Lower lobe of right lung (tissue), 2 donors: ENCODE results near the gene MRPL28. TPM values are rescaled to one million over a fixed set of nuclear protein-coding genes. Genes with fewer than 3 reads are reported as not detected.

Source experiments
- ATAC-seq, 2 donors: fragments of 200-7000 bp; cut with Tn5 transposase; one replicate each; pipeline ENCODE4 v1.9.1; 2020 to 2022; ENCODE audit warnings: mild to moderate bottlenecking in 2 of 2, moderate library complexity in 2 of 2
- DNase-seq: peaks from one replicate; pipeline ENCODE4 v3.0.0-alpha.2; 2020
- H3K27ac ChIP-seq: fragments of 200-600 bp; one replicate; pipeline ENCODE4 v1.8.0; 2022
- H3K27me3 ChIP-seq: fragments of 200-600 bp; one replicate; pipeline ENCODE4 v1.8.0; 2022; ENCODE audit warnings: low read depth
- H3K36me3 ChIP-seq: fragments of 200-600 bp; one replicate; pipeline ENCODE4 v1.8.0; 2022; ENCODE audit warnings: mild to moderate bottlenecking
- H3K4me1 ChIP-seq: fragments of 200-600 bp; one replicate; pipeline ENCODE4 v1.8.0; 2022
- H3K4me3 ChIP-seq: fragments of 200-600 bp; one replicate; pipeline ENCODE4 v1.8.0; 2022; ENCODE audit warnings: mild to moderate bottlenecking
- H3K9me3 ChIP-seq: fragments of 200-600 bp; one replicate; pipeline ENCODE4 v1.8.0; 2022
- CTCF ChIP-seq: fragments of 200-600 bp; IDR thresholded peaks from one replicate; pipeline ENCODE4 v1.8.0; 2022; ENCODE audit warnings: antibody characterized with exemption, mild to moderate bottlenecking
- intact Hi-C: fragments of 100-400 bp; cut with DNase I; formaldehyde crosslinking; loops from one replicate; pipeline ENCODE4 v1.11.0; 2022
- total RNA-seq: library from RNA; stranded (reverse); fragmentation: NEBNext Ultra II Directional; extraction: Animal tissue kit (Norgen Biotek cat#: 25700); gene quantifications from one replicate; pipeline ENCODE4 v1.2.1, GENCODE V29; 2021
- donor health status: DM: no; HTN: yes; CAD: no; lungs with severe emphysema.

The MRPL28 gene
- total RNA-seq, 1 donor from 2014 or later, result 43.4 TPM

GRCh38 chr16:407253-407652, 36.9 kb upstream of the MRPL28 start:
- DNase-seq (no peak), ATAC-seq (no peak)
- no peak overlapping the region for H3K27ac ChIP-seq
- intact Hi-C loops, result no loop called here
- TF ChIP-seq CTCF, result no peak
- H3K4me1 ChIP-seq, result no peaks in the 10 kb centered on the region
- H3K27me3 ChIP-seq, result no peaks in the 10 kb centered on the region
- H3K36me3 ChIP-seq, result peaks cover 14% of the 10 kb centered on the region
- no peaks in the 10 kb centered on the region for H3K9me3 ChIP-seq
- H3K4me3 ChIP-seq, result no peak overlapping the region

- TF ChIP-seq CTCF, result no peak
- H3K9me3 ChIP-seq, result no peaks in the 10 kb centered on the region
- H3K27ac ChIP-seq, result no peak overlapping the region
- intact Hi-C loops, result no loop called here
- no peaks in the 10 kb centered on the region for H3K27me3 ChIP-seq
- peaks cover 3% of the 10 kb centered on the region for H3K4me1 ChIP-seq
- ATAC-seq (no peak), DNase-seq (no peak)
- no peak overlapping the region for H3K4me3 ChIP-seq
- H3K36me3 ChIP-seq, result peaks cover 7% of the 10 kb centered on the region
These were observed 35.5 kb upstream of the MRPL28 start for GRCh38 chr16:405548-406506.

- intact Hi-C loops, result no loop called here
- ATAC-seq (no peak), DNase-seq (no peak)
- Histone ChIP-seq H3K4me1 (peaks cover 8% of the 10 kb centered on the region), H3K27me3 (no peaks in the 10 kb centered on the region), H3K36me3 (peaks cover 7% of the 10 kb centered on the region), H3K9me3 (no peaks in the 10 kb centered on the region), H3K4me3 (no peak overlapping the region), H3K27ac (no peak overlapping the region)
- TF ChIP-seq CTCF, result no peak
These were observed 34.7 kb upstream of the MRPL28 start for GRCh38 chr16:404971-405486.

DNA sequence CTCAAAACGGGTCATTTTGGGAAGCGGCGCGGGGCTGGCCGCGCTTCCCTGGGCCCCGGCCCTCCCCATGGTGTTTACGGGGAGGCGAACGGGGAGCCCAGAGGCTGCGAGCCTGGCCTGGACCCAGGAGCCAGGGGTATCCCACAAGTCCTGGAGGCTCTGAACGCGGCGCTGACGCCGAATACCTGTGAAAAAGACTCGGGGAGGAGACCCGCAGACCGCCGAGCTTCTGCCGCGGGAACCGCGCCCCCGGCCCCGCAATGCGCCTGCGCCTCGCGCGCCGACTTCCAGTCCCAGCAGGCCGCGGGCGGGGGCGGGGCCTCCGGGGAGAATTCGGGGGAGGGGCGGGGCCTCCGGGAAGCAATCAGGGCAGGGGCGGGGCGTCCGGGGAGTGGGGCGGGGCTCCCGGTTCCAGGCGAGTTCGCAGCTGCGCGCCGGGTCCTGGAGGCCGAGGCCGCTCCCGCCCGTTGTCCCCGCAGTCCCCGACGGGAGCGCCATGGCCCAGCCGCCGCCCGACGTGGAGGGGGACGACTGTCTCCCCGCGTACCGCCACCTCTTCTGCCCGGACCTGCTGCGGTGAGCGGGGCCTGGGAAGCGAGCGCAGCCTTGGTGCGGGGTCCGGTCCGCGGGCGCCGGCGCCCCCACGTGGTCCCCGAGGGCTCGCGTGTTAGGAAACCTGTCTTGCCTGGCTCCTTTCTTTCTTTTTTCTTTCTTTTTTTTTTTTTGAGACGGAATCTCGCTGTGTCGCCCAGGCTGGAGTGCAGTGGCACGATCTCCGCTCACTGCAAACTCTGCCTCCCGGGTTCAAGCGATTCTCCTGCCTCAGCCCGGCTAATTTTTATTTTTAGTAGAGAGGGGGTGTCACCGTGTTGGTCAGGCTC, 31.4 kb upstream of the MRPL28 start, which contains the start of gene DECR2:
Gene DECR2, plus strand, starts transcription at position 418 of the 881 bp plus-strand sequence. Its CDS starts 79 bp downstream, at position 497.
- peak within 1 kb of the TSS; percentile 97 for H3K4me3 ChIP-seq
- peak; percentile 60 for TF ChIP-seq CTCF
- peaks cover 15% of the 10 kb centered on the region for H3K4me1 ChIP-seq
- H3K27me3 ChIP-seq, result no peaks in the 10 kb centered on the region
- no peaks in the 10 kb centered on the region for H3K9me3 ChIP-seq
- ATAC-seq (peak; percentile 96), DNase-seq (peak; percentile 97)
- peak within 1 kb of the TSS; percentile 90 for H3K27ac ChIP-seq
- intact Hi-C loops, result no loop called here
- H3K36me3 ChIP-seq, result peaks cover 4% of the 10 kb centered on the region

DNA sequence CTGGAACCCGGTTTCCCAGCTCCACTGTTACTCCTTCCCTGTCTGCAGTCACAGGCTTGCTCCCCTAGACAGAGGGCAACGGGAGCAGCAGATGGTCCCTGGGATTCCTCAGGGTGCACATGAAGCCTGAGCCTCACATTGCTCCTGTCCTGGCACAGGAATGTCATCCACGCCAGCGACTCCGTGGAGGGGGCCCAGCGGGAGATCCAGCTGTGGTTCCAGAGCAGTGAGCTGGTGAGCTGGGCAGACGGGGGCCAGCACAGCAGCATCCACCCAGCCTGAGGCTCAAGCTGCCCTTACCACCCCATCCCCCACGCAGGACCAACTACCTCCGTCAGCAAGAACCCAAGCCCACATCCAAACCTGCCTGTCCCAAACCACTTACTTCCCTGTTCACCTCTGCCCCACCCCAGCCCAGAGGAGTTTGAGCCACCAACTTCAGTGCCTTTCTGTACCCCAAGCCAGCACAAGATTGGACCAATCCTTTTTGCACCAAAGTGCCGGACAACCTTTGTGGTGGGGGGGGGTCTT, 29.8 kb upstream of the MRPL28 start:
- DNase-seq (no peak), ATAC-seq (no peak)
- intact Hi-C loops, result no loop called here
- Histone ChIP-seq H3K27ac (peak overlapping the region; percentile 90), H3K27me3 (no peaks in the 10 kb centered on the region), H3K4me1 (peaks cover 22% of the 10 kb centered on the region), H3K36me3 (peaks cover 4% of the 10 kb centered on the region), H3K9me3 (no peaks in the 10 kb centered on the region), H3K4me3 (peak overlapping the region; percentile 97)
- TF ChIP-seq CTCF, result no peak
